HUDEP-2 (cell line): ENCODE results near the gene PRKAR1A.
"Not testable (repeated sequence)": the region's sequence is repeated elsewhere in the genome, so short reads cannot be mapped to it uniquely, and the experiment has no call there.

Experiments used
- DNase-seq, 76 experiments: peaks; one replicate each; lab custom pipeline; 2025; ENCODE audit not compliant: unreplicated experiment in 76 of 76; lab: John Stamatoyannopoulos, UW

The PRKAR1A gene

GRCh38 chr17:68512247-68512959 lies at the start of gene PRKAR1A:
TSS of gene PRKAR1A (plus strand) at chr17:68512430. CDS start at chr17:68515400, 2,970 bp downstream.
- peak in 75 of 76 experiments; percentile 39 to 93 (median 79) for DNase-seq

- DNase-seq, result no peak
These were observed 48.8 kb upstream of the PRKAR1A start for GRCh38 chr17:68463211-68464019.

GRCh38 chr17:68468334-68468733 lies 43.9 kb upstream of the PRKAR1A start:
- DNase-seq, result no peak

- no peak for DNase-seq
These were observed 43.4 kb upstream of the PRKAR1A start for GRCh38 chr17:68468788-68469187.

- no peak for DNase-seq
These were observed 41.3 kb upstream of the PRKAR1A start for GRCh38 chr17:68470961-68471360.

GRCh38 chr17:68480885-68481284 lies 31.3 kb upstream of the PRKAR1A start:
- DNase-seq, result no peak

- DNase-seq, result no peak
These were observed 29.6 kb upstream of the PRKAR1A start for GRCh38 chr17:68482576-68483041.

GRCh38 chr17:68484458-68484857 lies 27.8 kb upstream of the PRKAR1A start:
- no peak for DNase-seq

GRCh38 chr17:68489919-68490318 lies 22.3 kb upstream of the PRKAR1A start:
- no peak for DNase-seq

GRCh38 chr17:68491381-68492231 lies 20.6 kb upstream of the PRKAR1A start:
- DNase-seq, result peak in 10 of 76 experiments; percentile 6 to 29 (median 20)

GRCh38 chr17:68492394-68493054 lies 19.7 kb upstream of the PRKAR1A start:
- not testable (repeated sequence) for DNase-seq

GRCh38 chr17:68495081-68495480 lies 17.1 kb upstream of the PRKAR1A start:
- DNase-seq, result no peak

- DNase-seq, result peak in 55 of 76 experiments; percentile 11 to 80 (median 45)
These were observed 14.3 kb upstream of the PRKAR1A start for GRCh38 chr17:68497885-68498319.

- peak in 73 of 76 experiments; percentile 13 to 89 (median 69) for DNase-seq
These were observed 13.5 kb upstream of the PRKAR1A start for GRCh38 chr17:68498479-68499326.

- no peak for DNase-seq
These were observed 12.6 kb upstream of the PRKAR1A start for GRCh38 chr17:68499587-68499986.

- no peak for DNase-seq
These were observed 11.2 kb upstream of the PRKAR1A start for GRCh38 chr17:68501074-68501473.

GRCh38 chr17:68505951-68506350 lies 6.3 kb upstream of the PRKAR1A start:
- no peak for DNase-seq

- no peak for DNase-seq
These were observed 4.7 kb upstream of the PRKAR1A start for GRCh38 chr17:68507576-68507975.
